Fibroblast of peridontal ligament (primary cell): ENCODE data around the gene RAB6B.

Source experiments
- DNase-seq: peaks from one replicate; pipeline ENCODE4 v3.0.0-alpha.2; 2010; ENCODE audit errors: extremely low read depth

RAB6B gene

GRCh38 chr3:133894353-133895207, 1.1 kb downstream of the RAB6B start:
- DNase-seq: no peak

DNA sequence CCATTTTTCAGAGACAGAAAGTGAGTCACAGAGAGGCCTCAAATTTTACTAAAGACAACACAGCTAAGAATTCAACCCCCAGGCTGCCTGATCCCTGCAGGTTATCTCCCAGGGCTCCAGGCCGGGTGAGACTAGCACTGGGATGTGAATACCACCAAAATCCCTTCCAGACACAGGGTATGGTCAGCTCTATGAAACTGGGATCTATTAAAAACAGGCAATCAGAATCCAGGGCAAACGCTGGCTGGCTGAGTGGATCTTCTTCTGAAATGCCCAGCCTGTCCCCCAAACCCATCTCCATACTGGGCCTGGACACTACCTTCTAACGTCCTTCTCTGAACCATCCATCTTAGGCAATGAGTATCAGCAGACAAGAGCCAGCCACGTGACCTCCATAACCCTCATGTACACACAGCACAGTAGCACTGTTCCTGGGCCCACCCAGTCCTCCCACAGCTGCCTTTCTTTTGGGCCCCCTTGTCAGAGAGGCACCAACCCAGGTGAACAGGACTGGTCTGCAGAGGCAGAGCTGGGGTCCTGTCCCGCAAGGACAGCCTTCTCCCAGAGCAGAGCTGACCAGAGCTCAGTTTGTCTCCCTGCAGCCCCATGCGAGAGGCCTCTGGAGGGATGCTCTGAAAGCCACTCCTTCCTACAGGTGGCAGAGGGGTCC, 1.9 kb downstream of the RAB6B start:
- no peak for DNase-seq

DNA sequence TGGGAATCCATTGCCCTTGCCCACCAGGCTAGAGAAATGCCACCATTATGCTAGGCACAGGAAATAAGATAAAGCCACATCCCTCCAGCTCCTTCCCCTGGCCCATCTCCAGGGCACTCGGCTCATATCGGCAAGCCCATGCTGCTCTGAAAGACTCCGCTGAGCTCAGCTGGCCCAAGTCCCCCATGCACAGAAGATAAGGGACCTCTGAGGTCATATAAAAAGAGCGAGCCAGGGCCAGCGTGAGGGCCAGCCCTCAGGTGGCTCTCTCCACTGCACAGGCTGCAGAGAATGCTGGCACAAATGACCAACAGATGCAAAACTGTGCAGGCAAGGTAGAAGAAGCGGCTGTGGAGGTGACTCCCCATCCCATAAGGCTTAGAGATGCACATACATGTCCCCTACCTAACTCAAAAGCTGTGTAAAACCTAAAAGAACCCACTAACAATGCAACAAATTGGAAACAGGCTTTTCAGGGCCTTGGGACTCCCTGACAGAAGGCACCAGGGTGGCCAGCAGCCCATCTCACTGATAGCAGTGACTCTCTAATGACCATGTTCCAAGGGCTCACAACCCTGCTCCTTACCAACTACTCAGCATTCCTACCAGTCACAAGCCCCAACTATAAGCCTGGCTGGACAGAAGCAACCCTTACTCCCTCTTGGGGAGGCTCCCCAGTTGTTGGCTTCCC, 3.0 kb downstream of the RAB6B start:
- DNase-seq: no peak

DNA sequence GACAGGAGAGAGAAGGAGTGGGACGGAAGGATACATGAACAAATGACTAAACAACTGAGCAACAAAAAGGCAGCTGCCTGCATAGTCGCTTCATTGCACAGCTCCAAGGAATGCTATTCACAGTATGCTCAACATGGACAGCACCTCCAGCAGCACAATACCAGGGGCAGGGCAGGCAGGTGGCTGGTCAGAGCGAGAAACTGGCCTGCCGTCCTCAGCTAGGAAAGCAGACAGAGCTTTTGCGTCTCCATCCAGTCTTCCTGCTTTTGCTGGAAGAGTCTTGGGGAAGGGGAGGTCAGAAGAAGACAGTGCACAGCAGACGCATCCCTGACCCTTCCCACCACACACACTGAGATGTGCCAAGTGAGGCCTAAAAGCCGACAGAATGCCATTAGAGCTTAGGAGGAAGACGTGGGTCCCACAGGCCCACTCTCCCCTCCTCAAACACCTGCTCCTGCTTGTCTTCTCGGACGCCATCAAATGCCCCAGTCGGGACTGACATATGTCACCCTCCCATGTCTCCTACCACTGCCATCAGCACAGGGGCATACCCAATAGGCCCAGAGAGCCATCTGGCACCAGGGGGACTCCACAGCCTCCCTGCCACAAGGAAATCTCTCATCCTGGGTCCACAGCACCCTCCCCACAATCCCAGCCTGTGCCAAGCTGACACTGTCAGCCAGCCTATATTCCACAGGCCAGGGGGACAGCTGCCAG, 3.9 kb downstream of the RAB6B start:
- DNase-seq: no peak

GRCh38 chr3:133890972-133891644, 4.6 kb downstream of the RAB6B start:
- no peak for DNase-seq

GRCh38 chr3:133890037-133890436, 5.6 kb downstream of the RAB6B start:
- DNase-seq: no peak

- no peak for DNase-seq
Observed at GRCh38 chr3:133888726-133889340, 6.8 kb downstream of the RAB6B start.

DNA sequence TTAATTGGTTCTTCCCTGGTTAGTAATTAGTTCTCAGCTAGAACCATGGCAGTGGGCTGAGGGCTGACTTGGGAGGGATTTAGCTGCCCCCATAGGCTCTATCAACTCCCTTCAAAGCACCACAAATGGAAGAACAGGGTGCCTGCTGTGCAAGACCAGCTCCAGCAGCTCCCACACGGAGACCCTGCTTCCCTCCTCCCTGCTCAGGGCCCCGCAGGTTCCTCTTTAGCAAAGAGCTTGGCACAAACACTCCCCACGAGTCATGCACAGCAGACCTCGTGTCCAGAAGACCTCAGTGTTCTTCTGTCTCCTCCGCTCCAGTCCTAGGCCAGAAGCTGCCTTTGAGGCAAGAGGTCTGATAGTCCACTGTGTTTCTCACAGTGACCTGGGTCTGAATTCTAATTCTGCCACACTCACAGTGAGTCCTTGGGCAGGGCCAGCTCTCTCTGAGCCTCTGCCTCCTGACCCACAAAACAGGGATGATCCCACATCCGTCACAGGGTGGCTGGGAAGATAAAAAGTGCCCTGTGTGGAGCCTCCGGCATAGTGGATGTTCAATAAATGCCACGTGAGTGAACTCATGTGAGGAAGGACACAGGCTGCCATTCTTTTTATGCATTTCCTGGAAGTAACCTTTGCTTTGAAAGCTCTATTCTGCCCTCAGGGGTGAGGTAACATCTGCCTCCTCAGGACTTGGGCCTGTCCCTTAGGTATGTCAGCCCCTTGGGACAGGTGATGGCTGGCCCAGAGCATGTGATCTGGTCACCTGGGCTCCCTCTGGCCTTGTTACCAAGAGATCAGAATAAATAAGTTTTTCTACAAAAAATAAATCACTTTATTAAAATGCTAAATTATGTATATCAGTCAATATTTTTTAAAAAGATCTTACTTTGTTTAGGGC, 7.6 kb downstream of the RAB6B start:
- no peak for DNase-seq

DNA sequence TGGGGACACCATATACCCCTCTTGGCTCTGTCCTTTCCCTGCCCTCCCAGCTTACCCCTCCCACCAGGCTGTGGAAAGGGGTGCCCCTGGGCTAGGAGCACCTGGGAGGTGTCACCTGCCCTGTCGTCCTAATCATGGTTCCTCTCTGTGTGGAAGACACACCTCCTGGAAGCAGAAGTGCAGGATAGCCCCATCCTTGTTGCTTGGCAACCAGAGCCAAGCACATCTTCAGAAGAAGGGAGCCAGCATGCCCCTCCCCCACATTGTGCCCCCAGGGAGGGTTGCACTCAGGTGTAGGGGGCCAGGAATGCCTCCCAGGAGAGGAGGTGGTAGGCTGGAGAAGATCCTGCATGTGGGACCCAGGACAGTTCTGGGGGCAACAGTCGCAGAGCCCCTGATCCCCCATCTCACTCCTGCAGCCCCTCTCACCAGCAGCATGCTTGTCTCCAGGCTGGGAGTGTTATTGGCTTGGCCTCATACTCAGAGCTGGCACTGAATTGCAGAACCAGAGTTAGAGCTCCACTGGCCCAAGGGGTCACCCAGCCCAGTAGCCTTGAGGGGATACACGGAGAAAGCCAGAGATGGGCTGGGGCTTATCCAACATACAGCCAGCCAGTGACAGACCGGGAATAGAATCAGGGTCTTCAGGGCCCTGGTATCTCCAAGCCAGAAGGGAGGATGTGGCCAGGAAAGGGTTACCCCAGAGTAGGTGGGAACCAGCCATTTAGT, 8.4 kb downstream of the RAB6B start:
- DNase-seq: no peak

- no peak for DNase-seq
Observed at GRCh38 chr3:133886031-133886722, 9.5 kb downstream of the RAB6B start.

DNA sequence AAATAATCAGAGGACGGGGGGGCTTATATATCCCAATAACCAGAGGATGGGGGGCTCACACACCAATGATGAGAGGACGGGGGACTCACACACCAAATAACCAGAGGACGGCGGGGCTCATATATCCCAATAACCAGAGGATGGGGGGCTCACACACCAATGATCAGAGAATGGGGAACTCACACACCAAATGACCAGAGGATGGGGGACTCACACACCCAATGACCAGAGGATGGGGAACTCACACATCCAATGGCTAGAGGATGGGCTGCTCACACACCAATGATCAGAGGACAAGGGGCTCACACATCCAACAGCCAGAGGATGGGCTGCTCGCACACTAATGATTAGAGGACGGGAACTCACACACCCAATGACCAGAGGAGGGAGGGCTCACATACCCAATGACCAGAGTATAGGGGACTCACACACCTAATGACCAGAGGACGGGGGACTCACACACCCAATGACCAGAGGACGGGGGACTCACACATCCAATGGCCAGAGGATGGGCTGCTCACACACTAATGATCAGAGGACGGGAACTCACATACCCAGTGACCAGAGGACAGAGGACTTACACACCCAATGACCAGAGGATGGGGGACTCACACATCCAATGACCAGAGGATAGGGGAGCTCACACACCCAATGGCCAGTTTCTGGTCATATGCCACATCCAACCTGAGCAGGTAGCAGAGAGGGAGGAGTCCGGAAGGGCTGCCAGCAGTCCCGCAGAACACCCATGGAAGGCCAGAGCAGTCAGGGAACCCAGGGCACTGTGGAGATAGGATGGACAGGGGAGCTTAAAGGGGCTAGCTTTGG, 10.6 kb downstream of the RAB6B start:
- DNase-seq: no peak

GRCh38 chr3:133884054-133884886, 11.4 kb downstream of the RAB6B start:
- DNase-seq: no peak

- no peak for DNase-seq
Observed at GRCh38 chr3:133883641-133884040, 12.0 kb downstream of the RAB6B start.

DNA sequence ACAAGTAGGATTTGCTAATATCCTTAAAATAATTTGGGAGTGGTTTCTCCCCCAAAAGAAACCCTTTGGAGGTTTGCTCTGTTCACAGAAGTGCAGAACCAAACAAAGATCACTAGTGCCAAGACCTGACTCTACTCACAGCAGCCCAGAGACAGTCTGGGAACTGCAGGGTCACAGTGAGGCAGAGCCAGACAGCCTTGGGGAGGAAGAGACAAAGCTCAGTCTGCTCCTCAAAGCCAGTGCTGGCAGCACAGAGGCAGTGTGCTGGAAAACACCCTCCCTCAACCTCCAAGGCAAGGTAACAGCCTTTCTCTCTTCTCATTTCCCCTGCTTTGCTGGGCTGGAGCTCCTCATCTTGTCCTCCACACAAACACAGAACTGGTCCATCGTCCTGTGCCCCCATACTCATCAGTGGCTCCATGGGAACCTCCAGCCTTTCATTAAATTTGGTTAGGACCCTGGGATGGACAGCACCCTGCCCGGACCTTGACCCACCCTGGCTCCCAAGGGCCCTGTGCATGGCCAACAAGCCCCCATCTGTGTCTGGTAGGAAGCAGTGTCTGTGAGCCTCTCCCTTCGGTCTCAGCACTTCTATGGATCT, 12.6 kb downstream of the RAB6B start:
- no peak for DNase-seq

- no peak for DNase-seq
Observed at GRCh38 chr3:133881939-133882825, 13.5 kb downstream of the RAB6B start.
